Colonic mucosa (tissue), 4 donors: ENCODE measurements around the gene CABP1. TPM values are rescaled to one million over a fixed set of nuclear protein-coding genes. Genes with fewer than 3 reads are reported as not detected.

Experiments
- DNase-seq: peaks from one replicate; pipeline ENCODE4 v3.0.0-alpha.2; 2020
- H3K27ac ChIP-seq: fragments of 200-600 bp; one replicate; pipeline ENCODE4 v1.8.0; 2021
- H3K27me3 ChIP-seq: fragments of 200-600 bp; one replicate; pipeline ENCODE4 v1.8.0; 2021
- H3K36me3 ChIP-seq: fragments of 200-600 bp; one replicate; pipeline ENCODE4 v1.8.0; 2021
- H3K4me1 ChIP-seq: fragments of 200-600 bp; one replicate; pipeline ENCODE4 v1.8.0; 2021; ENCODE audit warnings: mild to moderate bottlenecking
- H3K4me3 ChIP-seq: fragments of 200-600 bp; one replicate; pipeline ENCODE4 v1.8.0; 2021
- H3K9ac ChIP-seq, 2 donors: one replicate each; pipeline ENCODE4 v1.7.0; 2013; ENCODE audit warnings: control low read depth in 2 of 2, low read depth in 2 of 2, low read length in 2 of 2
- H3K9me3 ChIP-seq: fragments of 200-600 bp; one replicate; pipeline ENCODE4 v1.8.0; 2021
- intact Hi-C: fragments of 100-400 bp; cut with DNase I; formaldehyde crosslinking; loops from one replicate; pipeline ENCODE4 v1.14.1; 2022
- total RNA-seq, 2 donors: library from RNA; stranded (reverse); fragmentation: NEBNext Ultra II Directional in 1 of 2; extraction: Animal tissue kit (Norgen Biotek cat#: 25700) in 1 of 2; gene quantifications; one replicate each; pipeline ENCODE4 v1.2.1, GENCODE V29; 2021
- TF ChIP-seq, protein P1 (sequence below): fragments of 200-600 bp; IDR thresholded peaks from one replicate; pipeline ENCODE4 v1.8.0; 2022; ENCODE audit warnings: antibody characterized with exemption, mild to moderate bottlenecking
- donor health status: healthy.
- donor health status: DM: no; HTN: no; CAD: no.
- donor health status: DM: no; HTN: no; CAD: no.

Gene CABP1
- total RNA-seq, 2 donors from 2014 or later: 0.77 to 0.79 TPM

DNA sequence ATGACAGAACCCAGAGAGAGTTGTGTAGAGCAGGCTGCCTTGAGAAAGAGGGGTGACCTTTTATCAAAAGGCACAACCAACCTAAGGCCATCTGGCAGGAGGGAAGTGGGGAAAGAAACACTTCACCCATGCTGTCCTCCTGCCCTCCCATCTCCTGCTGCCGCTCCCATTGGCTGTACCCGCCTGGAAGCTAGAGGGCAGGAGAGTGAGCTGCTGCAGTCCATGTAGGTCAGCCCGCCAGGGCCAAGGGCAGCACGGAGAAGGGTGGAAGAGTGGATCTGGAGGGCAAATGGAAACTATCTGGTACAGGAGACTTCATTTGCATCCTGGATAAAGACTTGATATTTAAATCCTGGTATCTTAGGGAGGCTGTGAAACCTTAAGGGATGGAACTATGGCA lies 11.5 kb upstream of the CABP1 start:
- Histone ChIP-seq H3K9me3 (no peaks in the 10 kb centered on the region), H3K4me1 (no peaks in the 10 kb centered on the region), H3K9ac (no peak overlapping the region), H3K27me3 (no peaks in the 10 kb centered on the region), H3K4me3 (no peak overlapping the region), H3K27ac (no peak overlapping the region), H3K36me3 (no peaks in the 10 kb centered on the region)
- intact Hi-C loops: no loop called here
- peak; percentile 30 for DNase-seq
- TF ChIP-seq, protein P1, sequence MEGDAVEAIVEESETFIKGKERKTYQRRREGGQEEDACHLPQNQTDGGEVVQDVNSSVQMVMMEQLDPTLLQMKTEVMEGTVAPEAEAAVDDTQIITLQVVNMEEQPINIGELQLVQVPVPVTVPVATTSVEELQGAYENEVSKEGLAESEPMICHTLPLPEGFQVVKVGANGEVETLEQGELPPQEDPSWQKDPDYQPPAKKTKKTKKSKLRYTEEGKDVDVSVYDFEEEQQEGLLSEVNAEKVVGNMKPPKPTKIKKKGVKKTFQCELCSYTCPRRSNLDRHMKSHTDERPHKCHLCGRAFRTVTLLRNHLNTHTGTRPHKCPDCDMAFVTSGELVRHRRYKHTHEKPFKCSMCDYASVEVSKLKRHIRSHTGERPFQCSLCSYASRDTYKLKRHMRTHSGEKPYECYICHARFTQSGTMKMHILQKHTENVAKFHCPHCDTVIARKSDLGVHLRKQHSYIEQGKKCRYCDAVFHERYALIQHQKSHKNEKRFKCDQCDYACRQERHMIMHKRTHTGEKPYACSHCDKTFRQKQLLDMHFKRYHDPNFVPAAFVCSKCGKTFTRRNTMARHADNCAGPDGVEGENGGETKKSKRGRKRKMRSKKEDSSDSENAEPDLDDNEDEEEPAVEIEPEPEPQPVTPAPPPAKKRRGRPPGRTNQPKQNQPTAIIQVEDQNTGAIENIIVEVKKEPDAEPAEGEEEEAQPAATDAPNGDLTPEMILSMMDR: no peak

DNA sequence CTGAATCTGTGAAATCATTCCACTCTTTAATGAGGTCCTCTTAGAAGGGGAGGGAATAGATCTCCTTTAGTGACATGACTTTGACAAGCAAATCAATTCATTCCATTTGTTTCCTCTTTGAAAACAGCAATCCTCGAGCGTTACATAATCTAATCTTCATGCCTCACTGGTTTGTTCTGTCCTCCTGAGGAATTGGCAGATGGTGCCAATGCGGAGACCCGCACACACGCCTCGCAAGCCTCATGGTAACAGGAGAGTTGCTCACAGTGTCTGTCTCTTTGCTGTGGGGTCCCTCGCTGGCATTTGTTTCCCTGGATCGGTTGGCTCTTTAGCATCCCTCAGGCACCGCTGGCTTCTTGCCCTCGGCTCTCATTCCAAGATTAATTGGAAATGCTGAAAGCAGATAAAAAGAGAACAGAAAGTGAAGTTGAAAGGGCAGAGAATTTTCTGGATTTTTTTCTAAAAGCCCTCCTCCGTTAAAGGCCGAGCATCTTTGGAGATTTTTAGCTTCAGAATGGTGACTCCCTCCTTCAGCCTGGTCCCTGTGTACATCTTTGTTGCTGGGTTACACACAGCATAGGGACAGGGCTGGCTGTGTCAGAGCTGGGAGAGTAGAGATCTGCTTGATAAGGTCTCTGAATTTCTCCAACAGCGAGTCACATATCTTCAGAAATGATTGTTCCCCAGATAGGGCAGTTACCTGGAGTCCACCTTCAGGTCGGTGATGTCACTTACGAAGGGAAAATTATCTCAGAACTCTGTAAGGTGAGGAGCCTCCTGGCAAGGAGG lies 10.1 kb upstream of the CABP1 start:
- Histone ChIP-seq H3K9me3 (no peaks in the 10 kb centered on the region), H3K9ac (no peak overlapping the region), H3K27me3 (no peaks in the 10 kb centered on the region), H3K27ac (no peak overlapping the region), H3K4me3 (no peak overlapping the region), H3K36me3 (no peaks in the 10 kb centered on the region), H3K4me1 (no peaks in the 10 kb centered on the region)
- intact Hi-C loops: no loop called here
- no peak for DNase-seq
- TF ChIP-seq, protein P1: no peak

DNA sequence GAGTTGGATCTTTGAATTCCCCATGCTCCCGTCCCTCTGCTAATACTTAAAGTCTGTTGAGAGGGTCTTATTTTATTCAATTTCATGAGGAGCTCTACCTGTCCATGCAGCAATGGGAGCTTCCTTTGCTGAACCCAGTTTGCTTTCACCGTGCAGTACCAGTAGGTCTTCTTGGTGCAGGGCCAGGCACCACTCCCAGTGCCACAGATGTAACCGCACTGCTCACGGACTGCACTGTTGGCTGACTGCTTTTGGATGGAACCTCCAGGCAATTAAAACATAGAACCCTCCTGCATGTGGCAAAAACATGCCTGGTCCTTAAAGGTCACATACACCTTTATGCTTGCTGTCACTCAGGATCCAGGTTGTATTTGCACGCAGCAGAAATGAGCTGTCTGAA lies 9.3 kb upstream of the CABP1 start:
- intact Hi-C loops: no loop called here
- Histone ChIP-seq H3K27ac (no peak overlapping the region), H3K9ac (no peak overlapping the region), H3K4me3 (no peak overlapping the region), H3K27me3 (no peaks in the 10 kb centered on the region), H3K36me3 (no peaks in the 10 kb centered on the region), H3K9me3 (no peaks in the 10 kb centered on the region), H3K4me1 (no peaks in the 10 kb centered on the region)
- DNase-seq: no peak
- TF ChIP-seq, protein P1: no peak

DNA sequence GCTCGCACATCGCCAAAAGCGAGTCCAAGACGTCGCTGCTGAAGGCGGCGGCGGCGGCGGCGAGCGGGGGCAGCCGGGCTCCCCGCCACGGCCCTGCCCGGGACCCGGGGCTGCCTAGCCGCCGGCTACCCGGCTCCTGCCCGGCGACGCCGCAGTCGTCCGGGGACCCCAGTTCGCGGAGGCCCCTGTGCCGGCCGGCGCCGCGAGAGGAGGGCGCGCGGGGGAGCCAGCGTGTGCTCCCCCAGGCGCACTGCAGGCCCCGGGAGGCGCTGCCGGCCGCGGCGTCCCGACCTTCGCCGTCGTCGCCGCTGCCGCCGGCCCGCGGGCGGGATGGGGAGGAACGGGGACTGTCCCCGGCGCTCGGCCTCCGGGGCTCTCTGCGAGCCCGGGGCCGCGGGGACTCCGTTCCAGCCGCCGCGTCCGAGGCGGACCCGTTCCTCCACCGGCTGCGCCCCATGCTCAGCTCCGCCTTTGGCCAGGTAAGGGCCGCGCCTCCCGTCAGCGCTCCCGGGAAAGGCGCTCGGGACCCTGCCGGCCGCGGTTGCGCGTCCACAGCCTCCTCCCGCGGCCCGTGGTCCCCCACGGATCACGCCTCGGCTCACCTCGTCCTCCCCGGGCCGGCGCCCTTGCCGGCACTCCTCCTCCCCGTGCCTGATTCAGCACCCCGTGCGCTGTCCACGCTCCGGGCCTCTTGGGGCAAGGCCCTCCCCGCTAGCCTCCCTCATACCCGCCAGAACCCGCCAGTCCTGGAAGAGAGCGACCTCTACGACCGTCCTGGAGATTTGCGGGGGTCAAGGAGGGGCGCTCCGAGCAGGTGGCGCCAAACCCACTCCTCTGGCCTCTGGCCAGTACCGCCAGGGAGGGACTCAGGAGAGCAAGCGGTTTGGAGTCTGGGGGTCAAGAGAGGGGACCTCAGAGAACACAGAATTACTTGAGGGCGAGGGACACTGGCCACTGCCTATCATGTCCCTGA lies 721 bp downstream of the CABP1 start:
- intact Hi-C loops: loop anchor here (10.0 kb wide), 2 partner anchors 324 to 364 kb away; no protein-coding TSS in a partner anchor
- H3K4me3 ChIP-seq: peak overlapping the region; percentile 47

DNA sequence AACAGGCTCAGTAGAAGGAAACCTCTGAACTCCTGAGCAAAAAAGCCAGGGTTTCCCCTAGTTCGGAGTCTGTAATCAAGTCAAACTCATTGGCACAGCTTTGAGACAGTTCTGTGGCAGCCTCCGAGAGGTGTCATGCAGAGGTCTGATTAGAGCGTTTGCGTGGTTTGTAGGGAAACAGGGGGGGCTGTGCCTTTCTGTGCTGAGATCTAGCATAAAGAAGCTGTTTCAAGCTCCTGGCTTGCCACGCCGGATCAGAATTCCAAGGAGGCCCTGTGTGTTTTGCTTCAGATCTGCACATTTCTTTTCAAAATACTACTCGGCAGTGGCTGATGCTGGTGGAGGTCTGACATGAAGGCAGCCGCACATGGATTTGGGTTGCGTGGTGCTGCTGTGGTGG lies 1.7 kb downstream of the CABP1 start:
- intact Hi-C loops: loop anchor here (10.0 kb wide), 2 partner anchors 323 to 363 kb away; no protein-coding TSS in a partner anchor
- no peaks in the 10 kb centered on the region for H3K36me3 ChIP-seq
- peaks cover 40% of the 10 kb centered on the region for H3K27me3 ChIP-seq
- H3K9me3 ChIP-seq: no peaks in the 10 kb centered on the region
- no peak overlapping the region for H3K9ac ChIP-seq
- H3K27ac ChIP-seq: no peak overlapping the region
- no peak overlapping the region for H3K4me3 ChIP-seq
- TF ChIP-seq, protein P1: no peak
- DNase-seq: no peak
- H3K4me1 ChIP-seq: peaks cover 3% of the 10 kb centered on the region

More for the DNA sequence above, 721 bp downstream of the CABP1 start:
- Histone ChIP-seq H3K4me1 (peaks cover 3% of the 10 kb centered on the region), H3K9ac (no peak overlapping the region), H3K27me3 (peaks cover 40% of the 10 kb centered on the region), H3K27ac (no peak overlapping the region), H3K36me3 (no peaks in the 10 kb centered on the region), H3K9me3 (no peaks in the 10 kb centered on the region)
- DNase-seq: peak; percentile 58
- TF ChIP-seq, protein P1: no peak
